AG04449 (cell line): Measurements from ENCODE around the gene FOCAD.

Source experiments
- CTCF ChIA-PET: fragments of 350-600 bp; formaldehyde crosslinking; extraction: SDS; loops from one replicate; lab custom pipeline; 2021; ENCODE audit warnings: antibody characterized with exemption; lab: Yijun Ruan, JAX
- POLR2A ChIA-PET: fragments of 400-600, 350-600 bp; formaldehyde crosslinking; extraction: SDS; loops from one replicate; lab custom pipeline; 2020; ENCODE audit warnings: antibody characterized with exemption, inconsistent platforms; lab: Yijun Ruan, JAX
- DNase-seq: peaks from one replicate; pipeline ENCODE4 v3.0.0-alpha.2; 2010; ENCODE audit warnings: low read depth, low spot score
- H3K4me3 ChIP-seq: 2 replicates; pipeline ENCODE4 v1.5.1; 2011; ENCODE audit warnings: low read depth, mild to moderate bottlenecking, control low read depth, low read length
- CTCF ChIP-seq: IDR thresholded peaks from one replicate; pipeline ENCODE4 v1.5.1; 2011; ENCODE audit warnings: mild to moderate bottlenecking, moderate library complexity, low read length, control low read depth, inconsistent platforms; ENCODE audit not compliant: insufficient read depth; ENCODE audit errors: missing control alignments

Gene FOCAD

GRCh38 chr9:20701060-20701459 lies 17.0 kb downstream of the FOCAD start:
- no peak for TF ChIP-seq CTCF
- DNase-seq, result no peak
- no peak overlapping the region for H3K4me3 ChIP-seq
- POLR2A ChIA-PET, result no interaction called here
- CTCF ChIA-PET, result interaction anchor here (1.3 kb wide), 1 partner anchor 12 kb away, joined by 5 read pairs; no protein-coding TSS in a partner anchor

- CTCF ChIA-PET, result interaction anchor here (0.9 to 1.5 kb wide), 3 partner anchors 10 to 13 kb away, joined by 3 read pairs; no protein-coding TSS in a partner anchor
- TF ChIP-seq CTCF, result no peak
- no peak for DNase-seq
- POLR2A ChIA-PET, result no interaction called here
- H3K4me3 ChIP-seq, result no peak overlapping the region
Observed at GRCh38 chr9:20702570-20702969, 18.5 kb downstream of the FOCAD start.

- no peak for DNase-seq
- ChIA-PET POLR2A (no interaction called here), CTCF (interaction anchor here (0.9 to 1.5 kb wide), 3 partner anchors 10 to 12 kb away, joined by 3 read pairs; no protein-coding TSS in a partner anchor)
- H3K4me3 ChIP-seq, result no peak overlapping the region
- TF ChIP-seq CTCF, result no peak
Observed at GRCh38 chr9:20703146-20703545, 19.1 kb downstream of the FOCAD start.

- DNase-seq, result no peak
- no peak for TF ChIP-seq CTCF
- ChIA-PET POLR2A (no interaction called here), CTCF (interaction anchor here (0.9 to 1.2 kb wide), 3 partner anchors 10 to 232 kb away, joined by 4 read pairs; no protein-coding TSS in a partner anchor)
- H3K4me3 ChIP-seq, result no peak overlapping the region
Observed at GRCh38 chr9:20707708-20708107, 23.6 kb downstream of the FOCAD start.

- POLR2A ChIA-PET, result no interaction called here
- CTCF ChIA-PET, result interaction anchor here (0.6 to 1.5 kb wide), 2 partner anchors 10 to 11 kb away, joined by 3 to 5 read pairs; no protein-coding TSS in a partner anchor
- TF ChIP-seq CTCF, result no peak
- no peak overlapping the region for H3K4me3 ChIP-seq
- DNase-seq, result no peak
Observed at GRCh38 chr9:20713172-20713571, 29.1 kb downstream of the FOCAD start.

- ChIA-PET POLR2A (no interaction called here), CTCF (interaction anchor here (1.1 to 1.3 kb wide), 3 partner anchors 11 to 23 kb away, joined by 3 to 4 read pairs (median 3); no protein-coding TSS in a partner anchor)
- no peak for DNase-seq
- H3K4me3 ChIP-seq, result no peak overlapping the region
- TF ChIP-seq CTCF, result no peak
Observed at GRCh38 chr9:20714442-20715415, 30.7 kb downstream of the FOCAD start.
